ENCODE results near the gene RB1.
A peak's percentile ranks its signal among the peaks of the same experiment; 100 is the strongest.

RB1 gene

GRCh38 chr13:48493066-48493765, 189.7 kb downstream of the RB1 start:
- DNase-seq: peak in 3 of 56 donors; percentile 7 to 45 (median 11)

DNA sequence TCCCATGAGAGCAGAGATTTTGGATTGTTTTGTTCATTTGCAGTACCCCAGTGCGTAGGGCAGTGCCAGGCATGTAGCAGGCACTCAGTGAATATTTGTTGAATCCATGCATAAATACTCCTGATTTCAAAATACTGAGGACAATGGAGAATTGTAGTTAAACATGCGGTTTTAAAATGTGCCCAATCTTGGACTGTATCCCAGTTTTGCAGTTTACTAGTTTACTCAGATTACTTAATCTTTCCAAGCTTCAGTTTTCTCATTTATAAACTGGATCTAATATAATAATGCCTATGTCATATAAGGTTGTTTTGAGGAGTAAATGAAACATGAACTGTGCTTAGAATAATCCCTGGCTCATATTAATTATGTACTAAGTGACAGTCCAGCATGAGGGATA, 190.3 kb downstream of the RB1 start:
- no peak for DNase-seq

- DNase-seq: no peak
Observed at GRCh38 chr13:48494874-48495273, 191.3 kb downstream of the RB1 start.

GRCh38 chr13:48496271-48497161, 193.0 kb downstream of the RB1 start:
- no peak for DNase-seq

DNA sequence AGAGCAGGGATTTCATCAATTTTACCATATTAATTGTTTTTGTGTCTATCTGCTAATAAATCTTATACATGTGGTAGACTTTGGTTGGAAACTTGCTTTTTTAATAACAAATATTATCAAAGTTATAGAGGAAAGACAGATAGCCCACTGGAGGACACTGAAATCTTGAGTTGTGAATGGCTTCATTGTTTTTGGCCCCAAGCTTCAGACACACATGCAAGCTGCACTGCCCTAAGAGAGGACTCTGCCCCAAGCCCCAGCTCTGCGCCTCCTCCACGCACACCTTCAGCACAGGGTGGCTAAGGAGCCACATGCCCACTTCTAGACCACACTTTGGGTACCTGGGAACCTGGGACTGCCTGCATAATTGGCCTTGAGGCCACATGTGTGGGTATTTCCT, 194.1 kb downstream of the RB1 start:
- DNase-seq: no peak

GRCh38 chr13:48500652-48501197, 197.2 kb downstream of the RB1 start:
- peak in 12 of 56 donors; percentile 13 to 64 (median 34) for DNase-seq

DNA sequence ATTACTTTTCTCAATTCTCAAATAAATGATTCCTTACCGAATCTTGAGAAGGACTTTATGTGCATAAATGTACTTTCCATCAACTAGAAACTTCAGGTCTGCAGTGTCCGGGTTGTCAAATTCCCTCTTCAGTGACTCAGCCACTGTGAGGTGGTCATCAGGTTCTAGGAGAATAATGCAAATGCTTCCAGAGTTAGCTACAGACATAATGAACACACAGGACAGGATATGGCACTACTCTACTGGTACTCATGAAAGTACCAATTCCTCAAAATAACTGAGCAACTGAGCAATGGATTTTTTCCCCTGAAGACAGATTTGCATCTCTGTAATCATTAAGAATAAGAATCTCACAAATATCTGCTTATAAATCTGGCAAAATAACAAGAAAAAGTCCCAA, 198.2 kb downstream of the RB1 start:
- no peak for DNase-seq

GRCh38 chr13:48502601-48503319, 199.2 kb downstream of the RB1 start:
- DNase-seq: no peak

GRCh38 chr13:48504606-48505005, 201.1 kb downstream of the RB1 start:
- DNase-seq: no peak

- DNase-seq: no peak
Observed at GRCh38 chr13:48505012-48505411, 201.5 kb downstream of the RB1 start.

- DNase-seq: peak in 2 of 56 donors; percentile 17 to 29
Observed at GRCh38 chr13:48505597-48506091, 202.1 kb downstream of the RB1 start.

GRCh38 chr13:48506092-48506701, 202.6 kb downstream of the RB1 start:
- no peak for DNase-seq

DNA sequence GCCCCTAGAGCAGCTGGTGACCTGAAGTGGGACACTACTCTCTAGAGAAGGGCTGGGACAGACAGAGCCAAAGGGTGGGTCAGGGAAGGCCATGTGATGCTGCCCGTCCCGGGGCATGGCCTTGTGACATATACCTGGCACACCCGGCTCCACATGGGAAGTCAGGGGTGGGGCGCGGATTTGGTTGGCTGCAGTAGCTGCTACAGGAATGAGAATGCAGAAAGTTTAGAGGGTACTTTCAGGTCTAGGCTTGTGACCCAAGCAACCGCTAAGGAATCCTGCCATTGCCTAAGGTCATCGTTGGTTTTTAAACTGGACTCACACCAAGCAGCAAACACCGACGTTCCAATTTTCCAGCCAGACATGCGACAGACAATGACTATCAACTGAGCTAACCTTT, 203.5 kb downstream of the RB1 start:
- DNase-seq: no peak

DNA sequence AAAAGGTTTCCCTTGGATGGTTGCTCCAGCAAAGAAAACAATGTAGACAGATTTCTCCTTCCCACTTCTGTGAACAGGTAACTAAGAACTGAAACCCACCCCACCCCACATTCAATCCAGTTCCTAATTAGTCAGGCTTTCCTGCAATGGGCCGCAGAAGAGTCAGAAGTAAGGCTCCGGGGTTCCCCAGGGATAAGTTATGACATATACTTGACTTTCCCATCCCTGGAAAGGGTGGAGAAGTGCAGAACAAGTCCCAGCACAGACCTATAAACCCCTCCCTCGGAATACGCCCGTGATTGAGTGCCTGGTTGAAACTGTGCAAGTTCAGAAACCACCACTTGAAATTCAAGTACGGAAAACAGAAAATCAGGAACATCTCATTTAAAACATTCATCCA, 204.5 kb downstream of the RB1 start:
- no peak for DNase-seq

GRCh38 chr13:48510698-48511097, 207.1 kb downstream of the RB1 start:
- DNase-seq: no peak

DNA sequence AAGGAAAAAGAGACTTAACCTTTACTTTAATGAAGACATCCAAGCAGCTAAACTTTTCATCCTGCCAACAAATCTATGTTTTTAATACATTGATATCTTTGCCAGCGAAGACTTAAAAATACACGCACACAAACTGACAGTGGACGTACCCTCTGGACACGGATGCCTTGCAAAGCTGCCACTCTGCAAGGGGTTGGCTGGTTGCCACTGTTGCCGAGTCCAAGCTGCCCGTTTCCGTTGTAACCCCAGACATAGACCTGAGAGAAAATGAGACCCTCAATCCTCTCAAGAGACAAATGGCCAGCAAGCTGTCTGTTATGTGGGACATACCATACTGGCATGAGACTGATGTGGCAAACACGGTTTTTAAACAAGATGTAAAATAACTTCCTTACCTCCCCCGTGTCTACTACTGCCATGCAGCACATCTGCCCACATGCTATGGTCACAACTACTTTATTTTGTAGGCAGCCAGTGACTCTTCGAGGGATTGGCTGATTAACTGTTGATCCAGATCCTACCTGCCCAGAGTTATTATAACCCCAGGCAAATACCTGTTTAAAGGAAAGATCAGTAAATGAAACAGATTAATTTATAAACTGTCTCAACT, 208.2 kb downstream of the RB1 start:
- peak in 7 of 56 donors; percentile 17 to 43 (median 19) for DNase-seq

GRCh38 chr13:48514793-48515192, 211.2 kb downstream of the RB1 start:
- no peak for DNase-seq

GRCh38 chr13:48515732-48516131, 212.2 kb downstream of the RB1 start:
- DNase-seq: peak in 7 of 56 donors; percentile 6 to 43 (median 20)

GRCh38 chr13:48518083-48518482, 214.5 kb downstream of the RB1 start:
- no peak for DNase-seq

DNA sequence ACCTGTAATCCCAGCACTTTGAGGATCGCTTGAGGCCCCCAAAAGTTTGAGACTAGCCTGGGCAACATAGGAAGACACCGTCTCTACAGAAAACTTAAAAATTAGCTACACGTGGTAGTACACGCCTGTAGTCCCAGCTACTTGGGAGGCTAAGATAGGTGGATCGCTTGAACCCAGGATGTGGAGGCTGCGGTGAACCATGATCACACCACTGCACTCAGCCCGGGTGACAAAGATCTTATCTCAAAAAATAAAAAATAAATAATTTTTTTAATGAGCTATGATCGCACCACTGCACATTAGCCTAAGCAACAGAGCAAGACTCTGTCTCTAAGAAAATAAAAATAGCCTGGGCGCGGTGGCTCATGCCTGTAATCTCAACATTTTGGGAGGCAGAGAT, 222.7 kb downstream of the RB1 start:
- DNase-seq: no peak

DNA sequence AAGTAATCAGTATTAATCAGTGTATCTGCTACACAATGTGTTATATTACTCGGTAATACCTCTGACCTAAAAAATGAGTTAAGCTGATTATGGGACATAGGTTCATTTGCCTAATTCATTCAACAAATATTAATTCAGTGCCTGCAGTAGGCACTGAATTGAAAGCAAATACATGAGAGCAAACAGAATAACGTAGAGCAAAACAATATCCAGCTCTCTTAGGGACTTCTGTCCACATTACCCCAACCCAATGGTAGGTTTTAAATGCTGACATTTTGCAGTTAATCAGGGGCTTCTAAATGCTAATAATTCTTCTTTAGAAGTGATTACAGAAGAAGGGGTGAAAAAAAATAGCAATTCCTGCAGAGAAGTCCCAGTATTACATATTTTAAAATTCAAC, 224.4 kb downstream of the RB1 start:
- no peak for DNase-seq
